DMS114 treated with DMSO at 0.1 percent for 48 hours (cell line): ENCODE results near the gene SAV1.
"Not testable (repeated sequence)": the region's sequence is repeated elsewhere in the genome, so short reads cannot be mapped to it uniquely, and the experiment has no call there.

Source experiments
- DNase-seq: peaks from one replicate; lab custom pipeline; 2025; ENCODE audit not compliant: unreplicated experiment; lab: John Stamatoyannopoulos, UW

Gene SAV1

GRCh38 chr14:50667996-50668825 lies at the start of gene SAV1:
Gene SAV1, minus strand, starts transcription at chr14:50668306. Its CDS starts 339 bp downstream, at chr14:50667967.
- peak; percentile 63 for DNase-seq

- DNase-seq, result no peak
Measured at GRCh38 chr14:50717811-50718210, 49.7 kb upstream of the SAV1 start.

GRCh38 chr14:50714450-50715073 lies 46.5 kb upstream of the SAV1 start:
- peak; percentile 8 for DNase-seq

- DNase-seq, result no peak
Measured at GRCh38 chr14:50711043-50711442, 42.9 kb upstream of the SAV1 start.

- DNase-seq, result no peak
Measured at GRCh38 chr14:50705026-50705593, 37.0 kb upstream of the SAV1 start.

- DNase-seq, result no peak
Measured at GRCh38 chr14:50704454-50705010, 36.4 kb upstream of the SAV1 start.

GRCh38 chr14:50697659-50698290 lies 29.7 kb upstream of the SAV1 start:
- no peak for DNase-seq

- not testable (repeated sequence) for DNase-seq
Measured at GRCh38 chr14:50694260-50694659, 26.2 kb upstream of the SAV1 start.

- DNase-seq, result no peak
Measured at GRCh38 chr14:50688875-50689274, 20.8 kb upstream of the SAV1 start.

GRCh38 chr14:50679674-50680073 lies 11.6 kb upstream of the SAV1 start:
- no peak for DNase-seq

GRCh38 chr14:50678163-50678562 lies 10.1 kb upstream of the SAV1 start:
- DNase-seq, result no peak

- DNase-seq, result no peak
Measured at GRCh38 chr14:50677527-50678063, 9.5 kb upstream of the SAV1 start.

GRCh38 chr14:50676814-50677516 lies 8.9 kb upstream of the SAV1 start:
- DNase-seq, result no peak

GRCh38 chr14:50675597-50675996 lies 7.5 kb upstream of the SAV1 start:
- DNase-seq, result peak; percentile 71

GRCh38 chr14:50670866-50671256 lies 2.8 kb upstream of the SAV1 start:
- DNase-seq, result peak; percentile 49

GRCh38 chr14:50670196-50670865 lies 2.2 kb upstream of the SAV1 start:
- peak; percentile 29 for DNase-seq

GRCh38 chr14:50669441-50669986 lies 1.4 kb upstream of the SAV1 start:
- peak; percentile 48 for DNase-seq

- DNase-seq, result peak; percentile 54
Measured at GRCh38 chr14:50668826-50669143, 679 bp upstream of the SAV1 start.

GRCh38 chr14:50667684-50667995 lies 466 bp downstream of the SAV1 start:
- no peak for DNase-seq
